KMS-11 (cell line): ENCODE data around the gene TMEM11.
A peak's percentile ranks its signal among the peaks of the same experiment; 100 is the strongest.

ENCODE experiments used
- H2AFZ ChIP-seq: fragments of 200-600 bp; sonication (generic); 2 replicates; pipeline ENCODE4 v1.6.1; 2016; ENCODE audit warnings: antibody characterized with exemption, mixed run types, low read depth
- H3K27ac ChIP-seq: fragments of 200-600 bp; sonication (generic); 2 replicates; pipeline ENCODE4 v1.6.1; 2016; ENCODE audit warnings: mild to moderate bottlenecking, mixed run types
- H3K27me3 ChIP-seq: fragments of 200-600 bp; sonication (generic); 2 replicates; pipeline ENCODE4 v1.6.1; 2017; ENCODE audit warnings: mild to moderate bottlenecking, low read depth, mixed run types, moderate library complexity; ENCODE audit not compliant: insufficient read depth
- H3K36me3 ChIP-seq: fragments of 200-600 bp; sonication (generic); 2 replicates; pipeline ENCODE4 v1.6.1; 2017; ENCODE audit warnings: mild to moderate bottlenecking, mixed run types; ENCODE audit not compliant: insufficient read depth
- H3K4me1 ChIP-seq: fragments of 200-600 bp; sonication (generic); 2 replicates; pipeline ENCODE4 v1.6.1; 2016; ENCODE audit warnings: mild to moderate bottlenecking, low read depth, mixed run types; ENCODE audit not compliant: poor library complexity, severe bottlenecking
- H3K4me2 ChIP-seq: fragments of 200-600 bp; sonication (generic); 2 replicates; pipeline ENCODE4 v1.7.0; 2016; ENCODE audit warnings: mild to moderate bottlenecking, mixed run types
- H3K4me3 ChIP-seq: fragments of 200-600 bp; sonication (generic); IDR thresholded peaks from 2 replicates; pipeline ENCODE4 v1.6.1; 2017; ENCODE audit warnings: low read depth, low read length, mixed read lengths; ENCODE audit not compliant: insufficient read depth
- H3K79me2 ChIP-seq: fragments of 200-600 bp; sonication (generic); 2 replicates; pipeline ENCODE4 v1.6.1; 2016; ENCODE audit warnings: low read depth, mixed run types; ENCODE audit not compliant: insufficient read depth
- H3K9ac ChIP-seq: fragments of 200-600 bp; sonication (generic); 2 replicates; pipeline ENCODE4 v1.6.1; 2016; ENCODE audit warnings: mild to moderate bottlenecking, mixed run types
- H4K20me1 ChIP-seq: fragments of 200-600 bp; sonication (generic); 2 replicates; pipeline ENCODE4 v1.6.1; 2016; ENCODE audit warnings: mild to moderate bottlenecking, mixed run types; ENCODE audit not compliant: insufficient read depth
- CTCF ChIP-seq: fragments of 200-600 bp; sonication (generic); conservative IDR thresholded peaks from 2 replicates; pipeline ENCODE4 v1.6.1; 2017; ENCODE audit warnings: low read depth, mild to moderate bottlenecking, antibody characterized with exemption, low read length, moderate library complexity, mixed read lengths

Gene TMEM11

GRCh38 chr17:21214777-21215541 lies 998 bp upstream of the TMEM11 start:
- H3K9ac ChIP-seq = peak overlapping the region; percentile 95
- peak overlapping the region; percentile 74 for H3K27ac ChIP-seq
- H3K27me3 ChIP-seq = no peaks in the 10 kb centered on the region
- peak overlapping the region; percentile 73 for H2AFZ ChIP-seq
- H4K20me1 ChIP-seq = no peaks in the 10 kb centered on the region
- peaks cover 11% of the 10 kb centered on the region for H3K4me1 ChIP-seq
- H3K4me2 ChIP-seq = peak overlapping the region; percentile 82
- H3K79me2 ChIP-seq = peaks cover 51% of the 10 kb centered on the region
- no peak overlapping the region for H3K4me3 ChIP-seq
- no peaks in the 10 kb centered on the region for H3K36me3 ChIP-seq
- TF ChIP-seq CTCF = no peak

- TF ChIP-seq CTCF = no peak
- Histone ChIP-seq H3K4me2 (peak overlapping the region; percentile 91), H3K79me2 (peaks cover 64% of the 10 kb centered on the region), H3K4me3 (no peak overlapping the region), H3K27me3 (no peaks in the 10 kb centered on the region), H2AFZ (peak overlapping the region; percentile 26; the same call in 1 of the 2 replicates), H3K36me3 (no peaks in the 10 kb centered on the region), H3K27ac (peak overlapping the region; percentile 74), H3K4me1 (peaks cover 11% of the 10 kb centered on the region), H3K9ac (peak overlapping the region; percentile 95), H4K20me1 (no peaks in the 10 kb centered on the region)
These were observed 335 bp downstream of the TMEM11 start for GRCh38 chr17:21213638-21214014.

- no peaks in the 10 kb centered on the region for H3K36me3 ChIP-seq
- peak overlapping the region; percentile 74 for H3K27ac ChIP-seq
- H3K79me2 ChIP-seq = peaks cover 70% of the 10 kb centered on the region
- H3K4me3 ChIP-seq = no peak overlapping the region
- no peaks in the 10 kb centered on the region for H4K20me1 ChIP-seq
- peak overlapping the region; percentile 91 for H3K4me2 ChIP-seq
- H2AFZ ChIP-seq = 0 out of 2 replicates have a peak overlapping the region, but pooled peaks have one; percentile 26
- H3K9ac ChIP-seq = peak overlapping the region; percentile 95
- no peaks in the 10 kb centered on the region for H3K27me3 ChIP-seq
- no peak for TF ChIP-seq CTCF
- H3K4me1 ChIP-seq = peaks cover 11% of the 10 kb centered on the region
These were observed 929 bp downstream of the TMEM11 start for GRCh38 chr17:21212826-21213637.

GRCh38 chr17:21211825-21212479 lies 2.0 kb downstream of the TMEM11 start:
- Histone ChIP-seq H3K79me2 (peaks cover 79% of the 10 kb centered on the region), H3K27ac (no peak overlapping the region), H3K4me2 (peak overlapping the region; percentile 91; the same call in 1 of the 2 replicates), H3K36me3 (no peaks in the 10 kb centered on the region), H3K4me3 (no peak overlapping the region), H4K20me1 (no peaks in the 10 kb centered on the region), H2AFZ (no peak overlapping the region), H3K9ac (no peak overlapping the region), H3K27me3 (no peaks in the 10 kb centered on the region), H3K4me1 (peaks cover 11% of the 10 kb centered on the region)
- no peak for TF ChIP-seq CTCF
